Stimulated activated naive B cell treated with anti-CD40 and anti-IgM and Interleukin-4, amounts not matched to agents 10 μg/mL and 1 μg/mL and 100 μg/mL, for 72 hours (primary cell): ENCODE measurements around the gene AKAP13.
"Not testable (repeated sequence)": the region's sequence is repeated elsewhere in the genome, so short reads cannot be mapped to it uniquely, and the experiment has no call there.

Experiments used
- ATAC-seq, 2 donors: fragments of 150-1000 bp; cut with Tn5 transposase; replicated peaks; 2 replicates each; pipeline ENCODE4 v1.10.0; 2021; ENCODE audit warnings: moderate library complexity in 1 of 2
- DNase-seq: peaks from one replicate; pipeline ENCODE4 v3.0.0; 2021
- H3K27ac Mint-ChIP-seq: one replicate; pipeline ENCODE4 v1.8.0; 2022; ENCODE audit warnings: mild to moderate bottlenecking, mixed read lengths
- H3K27me3 Mint-ChIP-seq, 2 donors: one replicate each; pipeline ENCODE4 v1.8.0; 2022; ENCODE audit warnings: mixed read lengths in 2 of 2
- H3K36me3 Mint-ChIP-seq, 2 donors: one replicate each; pipeline ENCODE4 v1.8.0; 2022; ENCODE audit warnings: mixed read lengths in 2 of 2, mild to moderate bottlenecking in 1 of 2
- H3K4me1 Mint-ChIP-seq, 2 donors: one replicate each; pipeline ENCODE4 v1.8.0; 2022; ENCODE audit warnings: mixed read lengths in 2 of 2, mild to moderate bottlenecking in 1 of 2
- H3K4me3 Mint-ChIP-seq, 2 donors: one replicate each; pipeline ENCODE4 v1.8.0; 2022; ENCODE audit warnings: mild to moderate bottlenecking in 2 of 2, mixed read lengths in 2 of 2, moderate library complexity in 1 of 2
- H3K9me3 Mint-ChIP-seq, 2 donors: one replicate each; pipeline ENCODE4 v1.8.0; 2022; ENCODE audit warnings: mixed read lengths in 2 of 2, mild to moderate bottlenecking in 1 of 2

AKAP13 gene

GRCh38 chr15:85520650-85521049, 140.2 kb downstream of the AKAP13 start:
- Mint-ChIP-seq H3K9me3 (no peaks in the 10 kb centered on the region), H3K27me3 (no peaks in the 10 kb centered on the region), H3K4me3 (no peak overlapping the region), H3K4me1 (peaks cover 21 to 54% of the 10 kb centered on the region in 2 donors), H3K27ac (no peak overlapping the region), H3K36me3 (peaks cover 17 to 33% of the 10 kb centered on the region in 2 donors)
- DNase-seq (no peak), ATAC-seq (no peak)

- Mint-ChIP-seq H3K4me3 (no peak overlapping the region), H3K36me3 (peaks cover 19 to 33% of the 10 kb centered on the region in 2 donors), H3K4me1 (peaks cover 27 to 54% of the 10 kb centered on the region in 2 donors), H3K27ac (no peak overlapping the region), H3K27me3 (no peaks in the 10 kb centered on the region), H3K9me3 (no peaks in the 10 kb centered on the region)
- ATAC-seq = no peak
- DNase-seq = no peak
Measured at GRCh38 chr15:85523530-85523929, 143.1 kb downstream of the AKAP13 start.

- H3K27ac Mint-ChIP-seq = no peak overlapping the region
- peaks cover 26 to 38% of the 10 kb centered on the region in 2 donors for H3K36me3 Mint-ChIP-seq
- no peaks in the 10 kb centered on the region for H3K27me3 Mint-ChIP-seq
- H3K4me1 Mint-ChIP-seq = peaks cover 31 to 62% of the 10 kb centered on the region in 2 donors
- ATAC-seq = no peak
- no peak overlapping the region for H3K4me3 Mint-ChIP-seq
- no peaks in the 10 kb centered on the region for H3K9me3 Mint-ChIP-seq
- DNase-seq = no peak
Measured at GRCh38 chr15:85525755-85526154, 145.4 kb downstream of the AKAP13 start.

- H3K9me3 Mint-ChIP-seq = no peaks in the 10 kb centered on the region
- H3K27me3 Mint-ChIP-seq = no peaks in the 10 kb centered on the region
- H3K4me3 Mint-ChIP-seq = no peak overlapping the region
- DNase-seq (no peak), ATAC-seq (no peak)
- peaks cover 29 to 40% of the 10 kb centered on the region in 2 donors for H3K36me3 Mint-ChIP-seq
- no peak overlapping the region for H3K27ac Mint-ChIP-seq
- peaks cover 43 to 70% of the 10 kb centered on the region in 2 donors for H3K4me1 Mint-ChIP-seq
Measured at GRCh38 chr15:85527895-85528294, 147.5 kb downstream of the AKAP13 start.

GRCh38 chr15:85530079-85530478, 149.7 kb downstream of the AKAP13 start:
- ATAC-seq (no peak), DNase-seq (no peak)
- Mint-ChIP-seq H3K4me3 (no peak overlapping the region), H3K9me3 (no peaks in the 10 kb centered on the region), H3K36me3 (peaks cover 31 to 35% of the 10 kb centered on the region in 2 donors), H3K27me3 (no peaks in the 10 kb centered on the region), H3K4me1 (peaks cover 51 to 74% of the 10 kb centered on the region in 2 donors), H3K27ac (peak overlapping the region; percentile 37)

GRCh38 chr15:85531083-85531482, 150.7 kb downstream of the AKAP13 start:
- Mint-ChIP-seq H3K36me3 (peaks cover 32 to 42% of the 10 kb centered on the region in 2 donors), H3K27ac (peak overlapping the region; percentile 67), H3K9me3 (no peaks in the 10 kb centered on the region), H3K4me1 (peaks cover 55 to 76% of the 10 kb centered on the region in 2 donors), H3K27me3 (no peaks in the 10 kb centered on the region), H3K4me3 (no peak overlapping the region)
- ATAC-seq (peak in 1 of 2 donors; percentile 16), DNase-seq (no peak)

- no peaks in the 10 kb centered on the region for H3K9me3 Mint-ChIP-seq
- no peaks in the 10 kb centered on the region for H3K27me3 Mint-ChIP-seq
- no peak overlapping the region for H3K4me3 Mint-ChIP-seq
- DNase-seq = no peak
- peaks cover 29 to 36% of the 10 kb centered on the region in 2 donors for H3K36me3 Mint-ChIP-seq
- no peak for ATAC-seq
- peaks cover 52 to 76% of the 10 kb centered on the region in 2 donors for H3K4me1 Mint-ChIP-seq
- H3K27ac Mint-ChIP-seq = no peak overlapping the region
Measured at GRCh38 chr15:85532689-85533088, 152.3 kb downstream of the AKAP13 start.

- Mint-ChIP-seq H3K4me3 (peak overlapping the region; percentile 61 to 62), H3K27me3 (no peaks in the 10 kb centered on the region), H3K9me3 (no peaks in the 10 kb centered on the region), H3K36me3 (peaks cover 29 to 40% of the 10 kb centered on the region in 2 donors), H3K27ac (peak overlapping the region; percentile 94), H3K4me1 (peaks cover 53 to 83% of the 10 kb centered on the region in 2 donors)
- DNase-seq = peak; percentile 35
- peak; percentile 87 to 90 for ATAC-seq
Measured at GRCh38 chr15:85534031-85534430, 153.6 kb downstream of the AKAP13 start.

- Mint-ChIP-seq H3K4me1 (peaks cover 64 to 92% of the 10 kb centered on the region in 2 donors), H3K4me3 (peak overlapping the region; percentile 45 to 61), H3K36me3 (peaks cover 22 to 37% of the 10 kb centered on the region in 2 donors), H3K27ac (peak overlapping the region; percentile 91)
- ATAC-seq = peak; percentile 40 to 47
- not testable (repeated sequence) for DNase-seq, H3K9me3 Mint-ChIP-seq, H3K27me3 Mint-ChIP-seq
Measured at GRCh38 chr15:85535533-85536330, 155.3 kb downstream of the AKAP13 start.

GRCh38 chr15:85536341-85536740, 155.9 kb downstream of the AKAP13 start:
- Mint-ChIP-seq H3K36me3 (peaks cover 18 to 33% of the 10 kb centered on the region in 2 donors), H3K27me3 (no peaks in the 10 kb centered on the region), H3K4me3 (no peak overlapping the region), H3K4me1 (peaks cover 65 to 92% of the 10 kb centered on the region in 2 donors), H3K9me3 (no peaks in the 10 kb centered on the region), H3K27ac (peak overlapping the region; percentile 91)
- no peak for DNase-seq
- ATAC-seq = no peak

- peaks cover 67 to 88% of the 10 kb centered on the region in 2 donors for H3K4me1 Mint-ChIP-seq
- DNase-seq (no peak), ATAC-seq (no peak)
- H3K27ac Mint-ChIP-seq = peak overlapping the region; percentile 40
- H3K9me3 Mint-ChIP-seq = no peaks in the 10 kb centered on the region
- H3K27me3 Mint-ChIP-seq = no peaks in the 10 kb centered on the region
- H3K36me3 Mint-ChIP-seq = peaks cover 11 to 29% of the 10 kb centered on the region in 2 donors
- peak overlapping the region in 1 of 2 donors; percentile 4 for H3K4me3 Mint-ChIP-seq
Measured at GRCh38 chr15:85539491-85539890, 159.1 kb downstream of the AKAP13 start.

GRCh38 chr15:85540085-85540797, 159.8 kb downstream of the AKAP13 start:
- Mint-ChIP-seq H3K27ac (peak overlapping the region; percentile 0), H3K27me3 (no peaks in the 10 kb centered on the region), H3K4me3 (peak overlapping the region; percentile 14 to 63), H3K4me1 (peaks cover 64 to 83% of the 10 kb centered on the region in 2 donors), H3K9me3 (no peaks in the 10 kb centered on the region), H3K36me3 (peaks cover 14 to 29% of the 10 kb centered on the region in 2 donors)
- DNase-seq (no peak), ATAC-seq (peak; percentile 57 to 64)

- H3K4me3 Mint-ChIP-seq = peak overlapping the region in 1 of 2 donors; percentile 14
- H3K4me1 Mint-ChIP-seq = peaks cover 60 to 75% of the 10 kb centered on the region in 2 donors
- no peaks in the 10 kb centered on the region for H3K9me3 Mint-ChIP-seq
- peak overlapping the region; percentile 57 for H3K27ac Mint-ChIP-seq
- no peaks in the 10 kb centered on the region for H3K27me3 Mint-ChIP-seq
- DNase-seq (peak; percentile 35), ATAC-seq (peak; percentile 90)
- peaks cover 13 to 31% of the 10 kb centered on the region in 2 donors for H3K36me3 Mint-ChIP-seq
Measured at GRCh38 chr15:85541744-85542143, 161.3 kb downstream of the AKAP13 start.

GRCh38 chr15:85542488-85542887, 162.1 kb downstream of the AKAP13 start:
- H3K36me3 Mint-ChIP-seq = peaks cover 16 to 34% of the 10 kb centered on the region in 2 donors
- no peaks in the 10 kb centered on the region for H3K27me3 Mint-ChIP-seq
- H3K9me3 Mint-ChIP-seq = no peaks in the 10 kb centered on the region
- ATAC-seq (no peak), DNase-seq (no peak)
- H3K4me1 Mint-ChIP-seq = peaks cover 60 to 74% of the 10 kb centered on the region in 2 donors
- H3K27ac Mint-ChIP-seq = peak overlapping the region; percentile 57
- peak overlapping the region; percentile 22 to 54 for H3K4me3 Mint-ChIP-seq
